GM12872 (cell line): Measurements from ENCODE around the gene LAMB1.

ENCODE experiments used
- CTCF ChIP-seq: IDR thresholded peaks from 3 replicates; pipeline ENCODE4 v1.5.1; 2011; ENCODE audit warnings: low read depth, mild to moderate bottlenecking, low read length, moderate library complexity; ENCODE audit not compliant: insufficient read depth

LAMB1 gene

GRCh38 chr7:107996072-107996882 is 6.7 kb downstream of the LAMB1 start:
- TF ChIP-seq CTCF: no peak

GRCh38 chr7:107995184-107996071 is 7.5 kb downstream of the LAMB1 start:
- no peak for TF ChIP-seq CTCF

DNA sequence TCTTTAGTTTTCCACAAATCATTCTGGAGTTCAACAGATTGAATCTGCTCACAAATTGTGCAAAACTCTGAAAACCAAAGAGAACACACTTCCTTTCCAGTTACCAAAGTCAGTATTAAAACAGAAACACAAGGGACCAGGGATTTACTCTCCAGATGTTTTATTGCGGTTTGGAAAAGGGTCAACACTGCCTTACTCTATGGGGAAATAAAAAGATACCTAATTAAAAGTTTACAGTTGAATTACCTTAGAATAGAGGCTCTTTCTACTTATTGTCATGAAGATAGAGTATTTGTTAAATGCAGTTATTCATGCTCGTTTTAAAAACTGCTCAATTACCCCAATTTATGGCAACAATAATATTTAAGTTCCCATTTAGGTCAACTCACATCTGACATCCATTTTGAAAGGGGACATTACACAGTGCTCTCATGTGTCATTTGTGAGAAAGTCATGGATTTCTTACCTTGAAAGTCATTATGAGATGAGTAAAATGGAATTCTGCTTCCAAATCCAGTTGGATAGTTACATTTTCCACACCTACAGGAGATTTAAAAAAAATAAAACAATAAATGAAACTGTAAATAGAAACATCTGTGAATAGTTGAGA is 8.4 kb downstream of the LAMB1 start:
- no peak for TF ChIP-seq CTCF

DNA sequence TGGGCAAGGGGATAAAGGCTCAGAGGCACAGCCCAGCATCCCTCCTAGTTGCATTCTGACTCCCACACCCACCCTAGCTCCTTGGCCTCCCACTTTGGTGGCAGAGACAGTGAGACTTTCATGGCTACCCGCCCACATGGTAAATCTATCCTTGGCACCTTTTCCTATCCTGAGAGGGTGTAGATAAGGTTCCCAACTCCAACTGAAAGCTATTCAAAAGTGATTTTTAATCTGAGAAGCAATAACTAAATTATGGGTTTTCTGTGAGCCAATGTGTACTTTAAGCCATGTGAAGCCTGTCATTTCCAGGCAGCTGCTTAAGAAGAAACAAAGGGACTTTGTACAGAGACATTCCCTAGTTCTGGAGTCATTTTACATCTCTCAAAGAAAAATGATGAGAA is 9.1 kb downstream of the LAMB1 start:
- TF ChIP-seq CTCF: no peak

DNA sequence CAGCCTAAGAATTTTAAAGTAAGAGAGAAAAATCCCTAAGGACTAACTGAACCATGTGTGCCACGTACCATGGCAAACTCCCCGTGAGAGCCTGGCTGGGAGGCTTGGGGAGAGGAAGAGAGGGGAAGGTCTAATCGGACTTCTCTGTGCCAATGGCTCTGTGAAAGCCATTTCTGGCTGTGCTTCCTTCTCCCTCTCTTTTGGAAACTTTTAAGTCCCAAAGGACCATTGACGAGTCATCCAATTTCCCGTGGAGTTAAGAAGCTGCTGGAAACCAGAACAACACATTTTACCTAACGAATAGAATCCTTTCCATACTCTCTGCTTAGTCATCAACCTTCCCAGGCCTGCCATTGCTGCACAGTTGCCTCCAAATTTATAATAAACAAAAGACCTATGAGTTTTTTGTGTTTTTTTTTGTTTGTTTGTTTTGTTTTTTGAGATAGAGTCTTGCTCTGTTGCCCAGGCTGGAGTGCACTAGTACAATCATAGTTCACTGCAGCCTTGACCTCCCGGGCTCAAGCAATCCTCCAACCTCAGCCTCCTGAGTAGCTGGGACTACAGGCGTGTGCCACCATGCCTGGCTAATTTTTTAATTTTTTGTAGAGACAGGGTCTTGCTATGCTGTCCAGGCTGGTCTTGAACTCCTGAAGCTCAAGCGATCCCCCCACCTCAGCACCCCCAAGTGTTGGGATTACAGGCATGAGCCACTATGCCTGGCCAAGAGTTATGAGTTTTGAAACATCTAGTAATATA is 13.2 kb downstream of the LAMB1 start:
- TF ChIP-seq CTCF: no peak

DNA sequence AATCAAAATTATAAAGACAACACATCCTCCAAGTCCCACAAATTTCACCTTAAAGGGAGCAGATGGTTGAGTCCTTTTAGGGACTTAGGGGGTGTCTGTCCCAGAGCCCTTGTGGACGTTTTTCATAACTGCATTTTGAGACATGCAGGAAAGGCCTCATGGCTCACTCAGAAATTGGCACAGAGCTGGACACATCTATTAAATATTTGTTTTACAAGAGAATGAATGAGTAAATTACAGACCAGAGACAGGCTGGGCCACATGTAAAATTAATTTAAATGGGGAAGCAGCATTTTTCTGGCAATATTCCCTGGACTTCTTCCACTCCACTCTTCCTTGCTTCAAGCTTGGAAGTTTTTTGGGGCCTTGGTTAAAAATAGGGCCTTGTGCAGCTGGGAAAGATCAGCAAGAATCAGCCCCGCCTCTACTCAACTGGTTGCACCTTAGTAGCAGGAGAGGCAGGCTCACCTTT is 20.0 kb downstream of the LAMB1 start:
- TF ChIP-seq CTCF: 0 out of 3 replicates have a peak, but pooled peaks have one; percentile 12
